ENCODE measurements around the gene LDLRAD4.
A peak's percentile ranks its signal among the peaks of the same experiment; 100 is the strongest.

Gene LDLRAD4

DNA sequence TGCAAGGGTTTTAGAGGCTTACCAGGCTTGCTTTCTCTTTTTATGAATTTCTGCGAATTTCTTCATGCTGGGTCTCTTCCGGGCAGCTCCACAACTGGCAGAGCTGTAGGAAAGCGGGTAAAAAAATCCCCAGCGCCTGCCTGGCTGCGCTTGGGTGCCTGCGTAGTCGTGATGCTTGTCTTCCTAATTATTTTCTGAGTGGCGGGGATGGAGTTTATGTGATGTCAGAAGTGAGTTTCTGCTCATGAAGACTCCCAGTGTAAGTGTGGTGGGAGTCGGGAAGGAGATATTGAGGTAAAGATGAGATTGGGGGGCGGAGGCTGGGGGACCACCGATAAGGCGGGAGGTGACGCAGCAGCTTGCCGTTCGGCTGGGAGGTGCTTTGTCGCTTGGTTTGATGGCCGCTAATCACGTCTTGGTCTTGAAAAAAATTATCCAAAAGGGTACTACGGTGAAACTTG is 229.8 kb downstream of the LDLRAD4 start:
- TF ChIP-seq CTCF (IDR thresholded peaks at IDR 0.05; ENCODE audit: borderline replicate concordance, control extremely low read depth, extremely low read depth, insufficient read depth, missing control alignments) = no peak
- in situ Hi-C loops (cut with MboI; ENCODE audit: low sequenced_read_pairs, unreplicated experiment) = no loop called here
- no peak for DNase-seq (ENCODE audit: low spot score)

DNA sequence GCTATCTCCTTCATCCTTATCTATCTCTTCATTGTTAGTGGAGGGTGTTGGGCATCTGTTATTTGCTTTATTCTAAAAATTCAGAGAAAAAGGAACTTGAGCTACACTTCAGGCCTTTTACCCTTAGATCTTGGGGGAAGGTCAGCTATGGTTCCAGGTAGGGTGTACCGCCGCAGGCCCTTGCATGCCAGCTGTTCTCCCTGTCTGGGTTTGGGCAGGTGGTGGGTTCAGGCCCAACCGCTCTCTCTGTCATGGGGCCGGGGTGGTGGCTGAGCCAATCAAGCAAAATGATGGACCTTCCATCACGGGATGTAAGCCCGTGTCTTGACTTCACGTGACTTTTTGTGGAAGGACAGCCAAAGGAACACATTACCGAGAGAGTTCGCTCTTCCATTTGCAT is 231.1 kb downstream of the LDLRAD4 start:
- in situ Hi-C loops (cut with MboI; ENCODE audit: low sequenced_read_pairs, unreplicated experiment) = no loop called here
- DNase-seq (ENCODE audit: low spot score) = no peak
- no peak for TF ChIP-seq CTCF (IDR thresholded peaks at IDR 0.05; ENCODE audit: borderline replicate concordance, control extremely low read depth, extremely low read depth, insufficient read depth, missing control alignments)

- TF ChIP-seq CTCF (IDR thresholded peaks at IDR 0.05; ENCODE audit: borderline replicate concordance, control extremely low read depth, extremely low read depth, insufficient read depth, missing control alignments) = no peak
- DNase-seq (ENCODE audit: low spot score) = peak; percentile 56
- in situ Hi-C loops (cut with MboI; ENCODE audit: low sequenced_read_pairs, unreplicated experiment) = no loop called here
These were observed 232.0 kb downstream of the LDLRAD4 start for GRCh38 chr18:13450289-13451212.

- in situ Hi-C loops (cut with MboI; ENCODE audit: low sequenced_read_pairs, unreplicated experiment) = no loop called here
- no peak for DNase-seq (ENCODE audit: low spot score)
- no peak for TF ChIP-seq CTCF (IDR thresholded peaks at IDR 0.05; ENCODE audit: borderline replicate concordance, control extremely low read depth, extremely low read depth, insufficient read depth, missing control alignments)
These were observed 232.6 kb downstream of the LDLRAD4 start for GRCh38 chr18:13451213-13451540.

- no peak for DNase-seq (ENCODE audit: low spot score)
- in situ Hi-C loops (cut with MboI; ENCODE audit: low sequenced_read_pairs, unreplicated experiment) = no loop called here
- no peak for TF ChIP-seq CTCF (IDR thresholded peaks at IDR 0.05; ENCODE audit: borderline replicate concordance, control extremely low read depth, extremely low read depth, insufficient read depth, missing control alignments)
These were observed 233.3 kb downstream of the LDLRAD4 start for GRCh38 chr18:13451661-13452387.

GRCh38 chr18:13452388-13452811 is 233.8 kb downstream of the LDLRAD4 start:
- no peak for TF ChIP-seq CTCF (IDR thresholded peaks at IDR 0.05; ENCODE audit: borderline replicate concordance, control extremely low read depth, extremely low read depth, insufficient read depth, missing control alignments)
- DNase-seq (ENCODE audit: low spot score) = no peak
- in situ Hi-C loops (cut with MboI; ENCODE audit: low sequenced_read_pairs, unreplicated experiment) = no loop called here

All from GM13976 (cell line).